GM12891 (cell line): ENCODE results near the gene PRAMEF12.

Source experiments
- DNase-seq: peaks from one replicate; pipeline ENCODE4 v3.0.0; 2011; ENCODE audit warnings: low spot score; ENCODE audit not compliant: insufficient read length
- FAIRE-seq: peaks from 2 replicates; lab custom pipeline; 2011; peaks lifted over from hg19 to GRCh38; lab: Jason Lieb, UNC
- PAX5 ChIP-seq: IDR thresholded peaks from 2 replicates; pipeline ENCODE4 v1.6.1; 2011; ENCODE audit warnings: low read length, moderate library complexity, mild to moderate bottlenecking; ENCODE audit not compliant: insufficient read depth, severe bottlenecking
- POLR2A ChIP-seq: IDR thresholded peaks from 2 replicates; pipeline ENCODE4 v1.6.1; 2011; ENCODE audit warnings: low read depth, low read length, control low read depth
- POLR2AphosphoS5 ChIP-seq: IDR thresholded peaks from 2 replicates; pipeline ENCODE4 v1.6.1; 2011; ENCODE audit warnings: low read depth, low read length, control low read depth
- POU2F2 ChIP-seq: IDR thresholded peaks from 2 replicates; pipeline ENCODE4 v1.6.1; 2011; ENCODE audit warnings: low read depth, mild to moderate bottlenecking, control low read depth, low read length, moderate library complexity
- SPI1 ChIP-seq: IDR thresholded peaks from 2 replicates; pipeline ENCODE4 v1.6.1; 2011; ENCODE audit warnings: low read depth, low read length, control low read depth
- TAF1 ChIP-seq: IDR thresholded peaks from 2 replicates; pipeline ENCODE4 v1.6.1; 2011; ENCODE audit warnings: low read depth, low read length, control low read depth

The PRAMEF12 gene

DNA sequence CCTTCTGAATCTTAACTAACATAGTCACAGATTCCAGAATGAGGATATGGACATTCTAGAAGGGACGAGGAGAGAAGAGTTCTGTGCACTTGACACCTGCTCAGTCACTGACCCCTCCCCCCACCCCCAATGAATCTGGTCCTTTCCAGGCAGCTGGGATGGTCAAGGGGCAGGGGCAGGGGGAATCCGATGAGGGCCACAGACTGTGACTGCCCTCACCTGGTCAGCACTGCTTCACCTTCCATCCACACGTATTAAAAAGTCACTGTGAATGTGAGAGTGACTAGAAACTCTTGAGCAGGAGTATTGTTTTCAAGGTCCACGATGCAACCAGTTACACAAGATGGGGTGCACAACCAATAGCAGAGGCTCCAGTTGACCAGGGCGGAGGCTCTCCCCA, 9.5 kb upstream of the PRAMEF12 start:
- no peak for FAIRE-seq
- TF ChIP-seq SPI1 = no peak
- TF ChIP-seq POLR2A = no peak
- no peak for TF ChIP-seq PAX5
- no peak for TF ChIP-seq TAF1
- no peak for TF ChIP-seq POLR2AphosphoS5
- TF ChIP-seq POU2F2 = no peak

GRCh38 chr1:12769031-12769430, 4.5 kb upstream of the PRAMEF12 start:
- FAIRE-seq (no peak), DNase-seq (no peak)
- TF ChIP-seq POLR2AphosphoS5 (no peak), PAX5 (no peak), POLR2A (no peak), POU2F2 (no peak), SPI1 (no peak), TAF1 (no peak)

More for the DNA sequence above, 9.5 kb upstream of the PRAMEF12 start:
- DNase-seq = no peak

- no peak for TF ChIP-seq PAX5
- no peak for TF ChIP-seq POLR2A
- no peak for TF ChIP-seq SPI1
- no peak for TF ChIP-seq TAF1
- TF ChIP-seq POU2F2 = no peak
- TF ChIP-seq POLR2AphosphoS5 = no peak
- FAIRE-seq (no peak), DNase-seq (no peak)
Observed at GRCh38 chr1:12769976-12770505, 3.5 kb upstream of the PRAMEF12 start.

GRCh38 chr1:12770620-12771019, 2.9 kb upstream of the PRAMEF12 start:
- TF ChIP-seq TAF1 (no peak), SPI1 (no peak), POLR2AphosphoS5 (no peak), PAX5 (no peak), POU2F2 (no peak), POLR2A (no peak)
- no peak for DNase-seq
- no peak for FAIRE-seq

GRCh38 chr1:12771186-12771585, 2.4 kb upstream of the PRAMEF12 start:
- FAIRE-seq = no peak
- no peak for DNase-seq
- no peak for TF ChIP-seq POLR2AphosphoS5
- TF ChIP-seq TAF1 = no peak
- no peak for TF ChIP-seq POLR2A
- no peak for TF ChIP-seq SPI1
- no peak for TF ChIP-seq PAX5
- no peak for TF ChIP-seq POU2F2

GRCh38 chr1:12772520-12772919, 1.0 kb upstream of the PRAMEF12 start:
- TF ChIP-seq SPI1 = no peak
- TF ChIP-seq POLR2A = no peak
- TF ChIP-seq POLR2AphosphoS5 = no peak
- no peak for TF ChIP-seq PAX5
- no peak for TF ChIP-seq POU2F2
- TF ChIP-seq TAF1 = no peak
- FAIRE-seq = no peak
- no peak for DNase-seq

DNA sequence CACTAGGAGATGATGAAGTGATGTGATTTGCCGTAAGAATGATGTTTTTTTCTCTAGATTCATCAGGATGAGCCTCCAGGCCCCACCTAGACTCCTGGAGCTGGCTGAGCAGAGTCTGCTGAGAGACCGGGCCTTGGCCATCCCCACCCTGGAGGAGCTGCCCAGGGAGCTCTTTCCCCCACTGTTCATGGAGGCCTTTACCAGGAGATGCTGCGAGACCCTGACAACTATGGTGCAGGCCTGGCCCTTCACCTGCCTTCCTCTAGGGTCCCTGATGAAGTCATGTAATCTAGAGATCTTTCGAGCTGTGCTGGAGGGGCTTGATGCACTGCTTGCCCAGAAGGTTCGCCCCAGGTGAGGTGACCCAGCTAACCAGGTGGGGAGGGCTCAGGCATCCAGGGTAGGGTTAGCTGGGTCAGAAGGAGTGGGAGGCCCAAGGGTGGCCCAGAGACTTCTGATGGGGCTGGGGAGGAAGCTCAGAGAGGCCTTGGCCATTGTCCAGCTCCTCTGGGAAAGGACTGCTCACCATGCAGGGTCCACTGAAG, 1.3 kb downstream of the PRAMEF12 start:
- FAIRE-seq (no peak), DNase-seq (no peak)
- TF ChIP-seq POU2F2 (no peak), TAF1 (no peak)

- FAIRE-seq (no peak), DNase-seq (no peak)
- TF ChIP-seq TAF1 = no peak
- no peak for TF ChIP-seq POU2F2
- no peak for TF ChIP-seq POLR2A
- TF ChIP-seq SPI1 = no peak
- no peak for TF ChIP-seq PAX5
- TF ChIP-seq POLR2AphosphoS5 = no peak
Observed at GRCh38 chr1:12775443-12775842, 1.9 kb downstream of the PRAMEF12 start.

GRCh38 chr1:12776801-12777557, 3.4 kb downstream of the PRAMEF12 start:
- FAIRE-seq = no peak
- DNase-seq = no peak
- TF ChIP-seq POLR2AphosphoS5 (no peak), POU2F2 (no peak), POLR2A (no peak)

DNA sequence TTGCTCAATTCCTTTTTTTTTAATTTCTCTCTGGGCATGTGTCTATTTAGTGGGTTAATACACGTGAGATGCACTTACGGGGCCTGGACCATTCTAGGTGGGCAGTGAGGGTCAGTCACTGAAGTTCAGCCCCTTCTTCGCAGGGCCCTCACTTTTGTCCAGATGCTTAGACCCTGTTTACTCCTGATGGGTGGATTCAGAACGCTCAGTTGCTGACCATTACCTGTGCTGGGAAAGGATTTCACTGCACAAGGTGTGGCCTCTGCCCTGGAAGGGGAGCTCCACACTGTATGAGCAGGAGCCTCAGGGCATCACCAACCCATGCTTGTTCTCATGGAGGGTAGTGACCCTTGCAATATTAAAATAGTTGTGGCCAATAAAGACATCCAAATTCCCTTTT, 4.5 kb downstream of the PRAMEF12 start:
- no peak for DNase-seq
- TF ChIP-seq POLR2AphosphoS5 = no peak
- TF ChIP-seq TAF1 = no peak
- no peak for TF ChIP-seq PAX5
- TF ChIP-seq SPI1 = no peak
- TF ChIP-seq POLR2A = no peak
- TF ChIP-seq POU2F2 = no peak
- no peak for FAIRE-seq
